ENCODE measurements around the gene MRPL23.

MRPL23 gene

DNA sequence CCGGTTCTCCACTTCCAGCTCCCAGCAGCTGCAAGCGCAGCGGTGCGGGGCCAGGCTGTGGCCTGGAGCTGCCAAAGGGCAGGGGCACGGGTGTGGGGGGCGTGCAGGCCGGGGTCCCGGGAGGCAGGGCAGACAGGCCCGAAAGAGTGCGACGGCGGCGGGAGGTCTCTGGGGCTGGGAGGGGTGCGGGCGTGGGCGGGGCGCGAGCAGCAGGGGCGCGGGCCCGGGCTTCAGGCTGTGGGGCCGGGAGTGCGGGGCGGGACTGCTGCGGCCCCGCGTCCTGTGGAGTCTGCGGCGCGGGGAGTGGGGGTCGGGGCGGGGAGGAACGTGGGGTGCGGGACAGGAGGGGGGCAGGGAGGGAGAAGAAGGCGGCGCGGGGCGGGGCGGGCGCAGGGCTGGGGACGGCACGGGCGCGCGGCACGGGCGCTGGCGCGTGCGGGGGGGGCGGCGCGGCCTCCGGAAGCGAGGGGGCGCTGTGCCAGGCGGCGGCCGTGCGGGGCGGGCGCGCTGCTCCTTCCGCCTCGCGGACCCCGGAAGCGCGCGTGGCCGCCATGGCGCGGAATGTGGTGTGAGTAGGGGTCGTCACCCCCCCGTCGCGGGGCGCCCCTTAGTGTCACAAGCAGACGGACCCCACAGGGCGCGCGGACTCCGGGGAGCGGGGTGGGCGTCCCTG, at the start of gene MRPL23:
TSS of gene MRPL23 (plus strand) at position 521 of the 673 bp plus-strand sequence. CDS start at position 552, 31 bp downstream.
- no peak for DNase-seq (ENCODE audit: low read depth in 2 of 2)

DNA sequence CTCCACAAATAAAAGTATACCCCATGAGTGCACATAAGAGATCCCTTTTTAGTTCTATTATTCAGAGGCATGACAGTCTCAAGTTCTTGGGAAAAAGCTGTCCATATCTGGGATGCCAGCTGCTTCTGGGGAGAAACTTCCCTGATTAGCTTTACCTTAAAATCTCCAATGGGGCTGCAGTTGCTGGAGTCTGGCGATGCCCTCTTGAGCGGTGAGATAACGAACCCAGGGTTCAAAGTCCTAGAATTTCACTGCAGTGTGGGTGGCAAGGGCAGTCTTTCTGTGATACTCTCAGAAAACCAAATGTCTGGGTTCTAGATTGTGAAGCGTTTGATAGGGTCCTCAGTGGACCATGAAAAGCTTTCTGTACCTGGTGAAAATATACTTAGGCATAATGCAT, 48.0 kb upstream of the MRPL23 start:
- DNase-seq (ENCODE audit: low read depth in 2 of 2), result no peak

GRCh38 chr11:1899686-1900085, 47.4 kb upstream of the MRPL23 start:
- no peak for DNase-seq (ENCODE audit: low read depth in 2 of 2)

DNA sequence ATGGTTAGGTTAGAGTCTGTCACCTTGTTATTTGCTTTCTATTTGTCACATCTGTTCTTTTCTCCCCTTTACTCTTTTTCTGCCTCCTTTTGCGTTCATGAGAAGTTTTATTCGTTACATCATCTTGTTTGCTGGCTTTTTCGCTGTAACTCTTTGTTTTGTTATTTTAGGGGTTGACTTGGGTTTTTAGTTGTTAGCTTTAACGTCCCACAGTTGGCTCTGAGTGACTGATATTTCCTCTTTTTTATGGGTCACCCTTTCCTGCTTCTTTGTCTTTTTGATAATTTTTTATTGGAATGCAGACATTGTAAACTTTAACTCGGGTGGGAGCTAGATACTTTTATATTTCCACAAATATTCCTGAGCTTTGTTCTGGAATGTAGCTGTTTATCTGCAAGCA, 41.0 kb upstream of the MRPL23 start:
- DNase-seq (ENCODE audit: low read depth in 2 of 2), result no peak

DNA sequence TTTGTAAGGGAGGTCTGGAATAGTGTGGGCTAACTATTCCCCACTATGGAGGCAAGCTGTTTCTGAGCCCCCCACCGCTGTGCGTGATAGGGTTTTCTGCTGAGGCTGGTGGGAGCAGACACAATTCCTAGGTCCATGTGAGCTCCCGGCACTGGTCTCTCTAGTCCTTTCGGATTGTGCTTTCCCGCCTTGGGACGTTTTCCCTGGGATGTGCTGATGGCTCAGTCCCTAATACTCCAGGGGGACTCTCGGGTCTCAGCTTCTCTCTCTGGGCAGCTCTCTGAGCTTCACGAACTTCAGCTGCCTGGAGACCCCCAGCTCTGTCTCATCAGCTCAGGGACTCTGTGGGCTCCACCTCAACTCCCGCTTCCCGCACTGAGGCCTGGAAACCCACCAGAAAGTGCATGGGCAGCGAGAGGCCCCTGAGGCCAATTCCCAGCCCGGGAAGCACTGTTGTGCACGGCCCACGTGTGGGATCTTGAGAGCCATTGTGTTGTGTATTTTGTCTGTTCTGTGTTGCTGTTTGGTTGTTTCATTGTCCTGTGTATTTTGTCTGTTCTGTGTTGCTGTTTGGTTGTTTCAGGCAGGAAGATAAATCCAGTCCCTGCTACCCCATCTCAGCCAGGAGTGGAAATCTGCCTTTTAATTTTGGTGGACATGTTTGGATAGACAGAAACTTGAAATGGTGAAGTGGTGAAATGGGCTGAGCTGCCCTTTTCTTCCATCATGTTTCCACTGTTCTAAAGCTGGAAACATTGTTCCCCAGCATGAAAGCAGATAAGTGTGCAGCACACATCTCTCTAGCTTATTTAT, 40.3 kb upstream of the MRPL23 start:
- no peak for DNase-seq (ENCODE audit: low read depth in 2 of 2)

DNA sequence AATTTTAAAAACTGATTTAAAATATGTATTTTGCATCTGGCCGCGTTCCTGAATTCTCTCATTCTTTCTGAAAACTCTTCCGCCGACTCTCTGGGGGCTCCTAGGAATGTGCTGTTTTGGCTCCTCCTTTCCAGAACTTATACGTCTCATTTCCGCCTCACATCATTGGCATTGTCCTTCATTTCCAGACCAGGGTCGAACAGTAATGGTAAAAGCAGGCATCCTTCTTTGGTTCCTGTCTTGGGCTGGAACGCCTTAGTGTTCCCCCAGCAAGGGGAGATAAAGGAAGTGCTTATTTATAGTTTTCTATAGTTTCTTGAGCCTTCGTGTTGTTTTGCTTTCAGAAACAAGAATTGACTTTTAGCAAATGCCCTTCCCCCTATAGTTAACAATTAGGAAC, 38.5 kb upstream of the MRPL23 start:
- no peak for DNase-seq (ENCODE audit: low read depth in 2 of 2)

- DNase-seq (ENCODE audit: low read depth in 2 of 2), result no peak
Observed at GRCh38 chr11:1909524-1909923, 37.6 kb upstream of the MRPL23 start.

DNA sequence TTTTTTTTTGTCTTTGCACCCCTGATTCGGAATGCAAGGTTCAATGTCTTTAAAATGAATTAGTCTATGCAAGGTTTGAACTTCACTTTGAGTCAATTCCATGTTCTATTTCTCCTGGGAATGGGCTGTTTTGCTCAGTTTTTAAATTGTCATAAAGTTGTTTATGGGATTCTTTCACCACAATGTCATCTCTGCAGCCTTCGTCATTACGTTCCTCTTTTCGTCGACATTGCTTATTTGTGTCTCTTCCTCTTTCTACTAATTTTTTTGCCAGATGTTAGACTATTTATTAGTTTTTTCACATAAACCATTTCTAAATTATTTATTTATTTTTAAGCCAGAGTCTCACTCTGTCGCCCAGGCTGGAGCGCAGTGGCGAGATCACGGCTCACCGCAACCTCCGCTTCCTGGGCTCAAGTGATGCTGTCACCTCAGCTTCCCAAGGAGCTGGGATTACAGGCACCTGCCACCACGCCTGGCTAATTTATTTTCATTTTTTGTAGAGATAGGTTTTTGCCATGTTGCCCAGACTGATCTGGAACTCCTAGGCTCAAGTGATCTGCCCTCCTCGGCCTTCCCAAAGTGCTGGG, 34.7 kb upstream of the MRPL23 start:
- DNase-seq (ENCODE audit: low read depth in 2 of 2), result no peak

GRCh38 chr11:1913271-1914060, 33.7 kb upstream of the MRPL23 start:
- no peak for DNase-seq (ENCODE audit: low read depth in 2 of 2)

GRCh38 chr11:1915795-1916131, 31.4 kb upstream of the MRPL23 start:
- DNase-seq (ENCODE audit: low read depth in 2 of 2), result no peak

- DNase-seq (ENCODE audit: low read depth in 2 of 2), result no peak
Observed at GRCh38 chr11:1916132-1916985, 30.8 kb upstream of the MRPL23 start.

- DNase-seq (ENCODE audit: low read depth in 2 of 2), result no peak
Observed at GRCh38 chr11:1916986-1917522, 30.1 kb upstream of the MRPL23 start.

- no peak for DNase-seq (ENCODE audit: low read depth in 2 of 2)
Observed at GRCh38 chr11:1917523-1918435, 29.4 kb upstream of the MRPL23 start.

DNA sequence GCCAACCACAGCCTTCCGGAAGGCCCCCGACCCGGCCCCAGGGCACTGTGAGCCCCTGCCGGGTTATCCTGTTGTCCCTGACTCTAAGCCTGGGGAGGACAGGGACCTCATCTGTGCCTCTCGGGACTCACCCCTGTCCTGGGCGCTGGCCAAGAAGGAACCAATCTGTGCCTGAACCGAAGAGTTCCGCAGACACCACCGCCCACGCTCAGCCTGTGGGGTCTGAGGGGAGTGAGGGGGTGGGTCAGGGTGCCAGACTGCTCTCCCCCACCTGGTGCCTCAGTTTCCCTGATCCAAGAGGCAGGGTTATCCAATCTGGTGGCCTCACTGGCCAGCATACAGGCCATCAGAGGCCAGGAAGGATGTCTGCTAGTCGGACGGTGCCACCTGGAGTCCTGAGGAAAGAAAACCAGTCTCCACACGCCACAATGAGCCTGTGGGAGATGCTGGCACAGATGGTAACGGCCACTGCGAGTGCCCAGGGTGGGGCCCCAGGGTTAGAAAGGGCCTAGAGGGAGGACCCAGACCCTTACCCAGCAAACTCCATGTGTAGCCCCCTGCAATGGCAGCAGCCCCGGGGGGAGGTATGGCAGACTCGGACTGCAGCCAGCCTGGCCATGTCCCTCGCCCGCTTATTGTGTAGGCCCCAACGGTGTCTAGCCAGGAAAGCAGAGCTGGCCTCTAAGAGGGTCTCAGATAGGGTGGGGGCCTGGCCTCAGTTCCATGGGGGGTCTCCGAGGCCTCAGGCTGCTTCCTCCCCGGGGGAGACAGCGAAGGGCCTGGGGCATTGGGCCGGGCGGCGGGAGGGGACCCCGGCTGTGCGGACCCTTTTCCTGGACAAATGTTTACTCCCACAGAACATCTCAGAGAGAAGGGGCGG, 28.5 kb upstream of the MRPL23 start:
- no peak for DNase-seq (ENCODE audit: low read depth in 2 of 2)

- no peak for DNase-seq (ENCODE audit: low read depth in 2 of 2)
Observed at GRCh38 chr11:1919391-1920127, 27.6 kb upstream of the MRPL23 start, which contains the start of gene TNNT3. TSS of gene TNNT3 (plus strand) at chr11:1919703. CDS start at chr11:1922875, 3,172 bp downstream.

- DNase-seq (ENCODE audit: low read depth in 2 of 2), result no peak
Observed at GRCh38 chr11:1920128-1920908, 26.8 kb upstream of the MRPL23 start.

GRCh38 chr11:1920909-1921573, 26.1 kb upstream of the MRPL23 start:
- DNase-seq (ENCODE audit: low read depth in 2 of 2), result no peak

Measured in stimulated activated CD4-positive, alpha-beta T cell treated with anti-CD3 and anti-CD28 coated beads, Interleukin-15, amount 100 ng/mL, for 48 hours (primary cell).